GM19193 (cell line): ENCODE measurements around the gene PDHB.

Experiments used
- POLR2A ChIP-seq: IDR thresholded peaks from 4 replicates; pipeline ENCODE4 v1.6.1; 2011; ENCODE audit not compliant: insufficient read depth, insufficient read length; ENCODE audit errors: extremely low read depth

Gene PDHB

GRCh38 chr3:58459160-58459559 is 25.5 kb upstream of the PDHB start:
- no peak for TF ChIP-seq POLR2A

GRCh38 chr3:58452176-58452575 is 18.5 kb upstream of the PDHB start:
- no peak for TF ChIP-seq POLR2A

- TF ChIP-seq POLR2A, result no peak
Observed at GRCh38 chr3:58441514-58442450, 8.2 kb upstream of the PDHB start.

GRCh38 chr3:58434990-58435389 is 1.4 kb upstream of the PDHB start:
- no peak for TF ChIP-seq POLR2A

- TF ChIP-seq POLR2A, result no peak
Observed at GRCh38 chr3:58434511-58434910, 879 bp upstream of the PDHB start.

- TF ChIP-seq POLR2A, result no peak
Observed at GRCh38 chr3:58434168-58434504, 504 bp upstream of the PDHB start.

- no peak for TF ChIP-seq POLR2A
Observed at GRCh38 chr3:58432905-58433304, 727 bp downstream of the PDHB start.

GRCh38 chr3:58429657-58430056 is 4.0 kb downstream of the PDHB start:
- no peak for TF ChIP-seq POLR2A

- TF ChIP-seq POLR2A, result no peak
Observed at GRCh38 chr3:58427661-58428361, 5.8 kb downstream of the PDHB start.

GRCh38 chr3:58425782-58426181 is 7.8 kb downstream of the PDHB start:
- TF ChIP-seq POLR2A, result no peak

GRCh38 chr3:58424613-58425012 is 9.0 kb downstream of the PDHB start:
- no peak for TF ChIP-seq POLR2A

GRCh38 chr3:58422756-58423325 is 10.8 kb downstream of the PDHB start:
- no peak for TF ChIP-seq POLR2A

GRCh38 chr3:58421004-58421403 is 12.6 kb downstream of the PDHB start:
- no peak for TF ChIP-seq POLR2A

GRCh38 chr3:58419780-58420507 is 13.7 kb downstream of the PDHB start:
- no peak for TF ChIP-seq POLR2A

GRCh38 chr3:58418227-58418626 is 15.4 kb downstream of the PDHB start:
- no peak for TF ChIP-seq POLR2A
